Amygdala (tissue), 56 donors: ENCODE measurements around the gene CANT1.
A peak's percentile ranks its signal among the peaks of the same experiment; 100 is the strongest.

Experiments
- DNase-seq, 56 donors: peaks; one replicate each; lab custom pipeline; 2025; lab: John Stamatoyannopoulos, UW

The CANT1 gene

GRCh38 chr17:78981010-78981888, 28.3 kb downstream of the CANT1 start:
- DNase-seq = no peak

- no peak for DNase-seq
These were observed 29.0 kb downstream of the CANT1 start for GRCh38 chr17:78980624-78980972.

GRCh38 chr17:78979780-78980623, 29.6 kb downstream of the CANT1 start, which contains the start of gene LGALS3BP:
Gene LGALS3BP (minus strand): TSS chr17:78979923. CDS start chr17:78977191, 2,732 bp downstream.
- DNase-seq = peak in 54 of 56 donors; percentile 21 to 98 (median 68)

- no peak for DNase-seq
These were observed 31.3 kb downstream of the CANT1 start for GRCh38 chr17:78977997-78978973.

GRCh38 chr17:78977681-78977943, 32.0 kb downstream of the CANT1 start:
- no peak for DNase-seq

- no peak for DNase-seq
These were observed 32.5 kb downstream of the CANT1 start for GRCh38 chr17:78976907-78977680.

- DNase-seq = peak in 8 of 56 donors; percentile 12 to 48 (median 22)
These were observed 34.7 kb downstream of the CANT1 start for GRCh38 chr17:78974635-78975591.

GRCh38 chr17:78973792-78974520, 35.6 kb downstream of the CANT1 start:
- DNase-seq = no peak

- DNase-seq = no peak
These were observed 36.4 kb downstream of the CANT1 start for GRCh38 chr17:78973196-78973595.

- no peak for DNase-seq
These were observed 37.0 kb downstream of the CANT1 start for GRCh38 chr17:78972507-78973105.

- no peak for DNase-seq
These were observed 37.6 kb downstream of the CANT1 start for GRCh38 chr17:78971756-78972506.

- peak in 52 of 56 donors; percentile 14 to 89 (median 62) for DNase-seq
These were observed 38.5 kb downstream of the CANT1 start for GRCh38 chr17:78970834-78971755.

GRCh38 chr17:78969865-78970264, 39.7 kb downstream of the CANT1 start:
- DNase-seq = no peak

GRCh38 chr17:78967782-78968362, 41.7 kb downstream of the CANT1 start:
- DNase-seq = no peak
